Psoas muscle (tissue), 8 donors: ENCODE data around the gene SINHCAF. TPM values are rescaled to one million over a fixed set of nuclear protein-coding genes. Genes with fewer than 3 reads are reported as not detected.

ENCODE experiments used
- ATAC-seq, 4 donors: fragments of 200-7000 bp; cut with Tn5 transposase; one replicate each; pipeline ENCODE4 v1.9.1; 2020; ENCODE audit warnings: moderate library complexity in 3 of 4, mild to moderate bottlenecking in 2 of 4
- DNase-seq, 2 donors: peaks; one replicate each; pipeline ENCODE4 v3.0.0-alpha.2; 2020
- H3K27ac ChIP-seq: fragments of 200-600 bp; one replicate; pipeline ENCODE4 v1.8.0; 2022
- H3K27me3 ChIP-seq, 3 donors: fragments of 200-600 bp in 1 of 3; one replicate each; pipeline versions ENCODE4 v1.6.1 to v1.8.0; 2013 to 2022; ENCODE audit warnings: low read length in 2 of 3, mild to moderate bottlenecking in 2 of 3, moderate library complexity in 1 of 3; ENCODE audit not compliant: insufficient read depth in 3 of 3
- H3K36me3 ChIP-seq, 2 donors: fragments of 200-600 bp in 1 of 2; one replicate each; pipeline versions ENCODE4 v1.6.1 to v1.8.0; 2013 to 2022; ENCODE audit warnings: low read depth in 1 of 2, mild to moderate bottlenecking in 1 of 2, moderate library complexity in 1 of 2; ENCODE audit not compliant: insufficient read depth in 1 of 2
- H3K4me1 ChIP-seq: fragments of 200-600 bp; one replicate; pipeline ENCODE4 v1.8.0; 2022
- H3K4me3 ChIP-seq: fragments of 200-600 bp; one replicate; pipeline ENCODE4 v1.8.0; 2022; ENCODE audit warnings: mild to moderate bottlenecking
- H3K9me3 ChIP-seq: fragments of 200-600 bp; one replicate; pipeline ENCODE4 v1.8.0; 2022
- CTCF ChIP-seq: fragments of 200-600 bp; IDR thresholded peaks from one replicate; pipeline ENCODE4 v1.8.0; 2022; ENCODE audit warnings: antibody characterized with exemption
- WGBS, 3 donors: extraction: QIAGEN DNeasy Blood & Tissue Kit; methylation state at CpG; one replicate each; pipeline versions ENCODE4 v1.1.6 to v1.1.7; 2013; 5-methylcytosine and 5-hydroxymethylcytosine counted together
- intact Hi-C, 2 donors: fragments of 100-400 bp; cut with DNase I; formaldehyde crosslinking; loops; one replicate each; pipeline versions ENCODE4 v1.11.0 to v1.14.2; 2022
- polyA plus RNA-seq, 3 donors: library from polyadenylated mRNA; stranded (reverse); fragments of 200-250 nt; gene quantifications; one replicate each; pipeline ENCODE4 v1.2.3, GENCODE V29; 2013
- total RNA-seq, 4 donors: library from RNA; stranded (reverse); fragmentation: NEBNext Ultra II Directional in 2 of 4; extraction: Animal tissue kit (Norgen Biotek cat#: 25700) in 2 of 4; gene quantifications; one replicate each; pipeline versions ENCODE4 v1.2.1 to v1.2.4, GENCODE V29; 2021 to 2023
- donor health status: healthy with polysubstance abuse.
- donor health status: DM: no; HTN: no; CAD: no; lungs with moderate emphysema.
- donor health status: Bipolar disorder and iron deficiency.
- donor health status: healthy.
- donor health status: DM: yes; HTN: yes; CAD: no.
- donor health status: DM: no; HTN: no; CAD: no.
- donor health status: DM: no; HTN: no; CAD: no.
- donor health status: DM: yes; HTN: yes; CAD: no.

The SINHCAF gene
- total and polyA plus RNA-seq, 7 donors = 1.3 to 7.7 (median 2.9) TPM

DNA sequence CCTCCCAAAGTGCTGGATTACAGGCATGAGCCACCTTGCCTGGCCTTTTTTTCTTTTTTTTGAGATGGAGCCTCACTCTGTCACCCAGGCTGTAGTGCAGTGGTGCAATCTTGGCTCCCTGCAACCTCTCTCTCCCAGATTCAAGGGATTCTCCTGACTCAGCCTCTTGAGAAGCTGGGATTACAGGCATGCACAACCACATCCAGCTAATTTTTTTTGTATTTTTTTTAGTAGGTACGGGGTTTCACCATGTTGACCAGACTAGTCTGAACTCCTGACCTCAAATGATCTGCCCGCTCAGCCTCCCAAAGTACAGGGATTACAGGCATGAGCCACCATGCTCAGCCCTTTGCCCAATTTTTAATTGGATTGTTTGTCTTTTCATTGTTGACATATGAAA, 58.0 kb downstream of the SINHCAF start:
- intact Hi-C loops = no loop called here
- no peak overlapping the region for H3K27ac ChIP-seq
- no peaks in the 10 kb centered on the region for H3K27me3 ChIP-seq
- H3K4me3 ChIP-seq = no peak overlapping the region
- ATAC-seq (no peak), DNase-seq (no peak)
- no peak for TF ChIP-seq CTCF
- 78 to 84% (median 78%) methylated on average over 2 of the region's 2 CpGs for WGBS, 3 donors
- H3K4me1 ChIP-seq = no peaks in the 10 kb centered on the region
- H3K36me3 ChIP-seq = no peaks in the 10 kb centered on the region
- H3K9me3 ChIP-seq = no peaks in the 10 kb centered on the region

- H3K4me1 ChIP-seq = no peaks in the 10 kb centered on the region
- DNase-seq = no peak
- H3K9me3 ChIP-seq = no peaks in the 10 kb centered on the region
- no peak overlapping the region for H3K4me3 ChIP-seq
- 65 to 71% (median 70%) methylated on average over 11 of the region's 11 CpGs for WGBS, 3 donors
- no peak for TF ChIP-seq CTCF
- ATAC-seq = no peak
- no peaks in the 10 kb centered on the region for H3K27me3 ChIP-seq
- no peak overlapping the region for H3K27ac ChIP-seq
- no peaks in the 10 kb centered on the region for H3K36me3 ChIP-seq
- intact Hi-C loops = no loop called here
These were observed 60.2 kb downstream of the SINHCAF start for GRCh38 chr12:31265722-31266121.

- ATAC-seq (no peak), DNase-seq (no peak)
- no peaks in the 10 kb centered on the region for H3K27me3 ChIP-seq
- H3K4me3 ChIP-seq = no peak overlapping the region
- intact Hi-C loops = no loop called here
- no peak for TF ChIP-seq CTCF
- 89 to 93% (median 91%) methylated on average over 3 of the region's 3 CpGs for WGBS, 3 donors
- no peak overlapping the region for H3K27ac ChIP-seq
- no peaks in the 10 kb centered on the region for H3K36me3 ChIP-seq
- H3K4me1 ChIP-seq = no peaks in the 10 kb centered on the region
- no peaks in the 10 kb centered on the region for H3K9me3 ChIP-seq
These were observed 62.3 kb downstream of the SINHCAF start for GRCh38 chr12:31263661-31264060.

DNA sequence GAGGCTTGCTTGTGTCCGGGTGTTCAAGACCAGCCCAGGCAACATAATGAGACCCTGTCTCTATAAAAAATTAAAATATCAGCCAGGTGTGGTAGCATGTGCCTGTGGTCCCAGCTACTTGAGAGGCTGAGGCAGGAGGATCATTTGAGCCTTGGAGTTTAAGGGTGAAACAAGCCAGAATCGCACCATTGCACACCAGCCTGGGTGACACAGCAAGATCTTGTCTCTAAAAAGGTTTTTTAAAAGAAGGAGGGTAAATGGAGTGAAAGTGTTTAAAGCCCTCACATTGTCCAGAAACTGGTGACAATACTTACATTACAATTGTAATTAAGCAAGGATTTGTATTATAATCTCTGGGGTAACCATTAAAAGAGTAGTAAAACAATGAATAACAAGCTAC, 64.2 kb downstream of the SINHCAF start:
- no peaks in the 10 kb centered on the region for H3K36me3 ChIP-seq
- no peaks in the 10 kb centered on the region for H3K4me1 ChIP-seq
- H3K27me3 ChIP-seq = no peaks in the 10 kb centered on the region
- no peak overlapping the region for H3K27ac ChIP-seq
- no peaks in the 10 kb centered on the region for H3K9me3 ChIP-seq
- WGBS, 3 donors = 96 to 100% (median 97%) methylated on average over 2 of the region's 2 CpGs
- no peak for ATAC-seq
- intact Hi-C loops = loop anchor here in 1 of 2 donors (2.0 kb wide), 1 partner anchor 25 kb away; no protein-coding TSS in a partner anchor
- no peak for TF ChIP-seq CTCF
- no peak overlapping the region for H3K4me3 ChIP-seq
- no peak for DNase-seq

DNA sequence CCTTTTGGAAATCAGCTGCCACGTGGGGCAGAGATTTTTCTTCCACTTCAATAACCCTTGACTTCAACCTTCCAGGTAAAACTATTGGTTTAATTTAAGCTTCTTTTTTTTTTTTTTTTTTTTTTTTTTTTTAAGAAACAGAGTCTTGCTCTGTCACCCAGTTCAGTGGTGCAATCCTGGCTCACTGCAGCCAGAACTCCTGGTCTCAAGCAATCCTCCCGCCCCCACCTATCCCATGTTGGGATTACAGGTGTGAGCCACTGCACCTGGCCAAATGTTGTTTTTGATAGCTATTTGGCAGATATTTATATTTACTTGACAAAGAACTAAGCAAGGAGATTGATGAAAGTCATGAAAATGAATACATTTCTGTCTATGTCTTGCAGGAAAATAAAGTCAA, 65.1 kb downstream of the SINHCAF start:
- Histone ChIP-seq H3K27me3 (no peaks in the 10 kb centered on the region), H3K9me3 (no peaks in the 10 kb centered on the region), H3K36me3 (no peaks in the 10 kb centered on the region), H3K27ac (no peak overlapping the region), H3K4me3 (no peak overlapping the region), H3K4me1 (no peaks in the 10 kb centered on the region)
- intact Hi-C loops = loop anchor here in 1 of 2 donors (2.0 kb wide), 1 partner anchor 26 kb away; no protein-coding TSS in a partner anchor
- ATAC-seq (no peak), DNase-seq (no peak)
- WGBS, 3 donors = 82 to 95% (median 83%) methylated on average over 2 of the region's 2 CpGs
- no peak for TF ChIP-seq CTCF
